Endothelial cell (in vitro differentiated cells): Measurements from ENCODE around the gene MAPKBP1. TPM values are rescaled to one million over a fixed set of nuclear protein-coding genes. Genes with fewer than 3 reads are reported as not detected.
A peak's percentile ranks its signal among the peaks of the same experiment; 100 is the strongest.

Experiments used
- DNase-seq: peaks from one replicate; pipeline ENCODE4 v3.0.0; 2021; ENCODE audit warnings: low spot score
- H3K27ac Mint-ChIP-seq: one replicate; pipeline ENCODE4 v1.8.0; 2021; ENCODE audit warnings: mixed read lengths, inconsistent platforms; ENCODE audit not compliant: unreplicated experiment
- H3K27me3 Mint-ChIP-seq: one replicate; pipeline ENCODE4 v1.8.0; 2021; ENCODE audit warnings: mild to moderate bottlenecking, moderate library complexity, mixed read lengths, inconsistent platforms; ENCODE audit not compliant: unreplicated experiment
- H3K36me3 Mint-ChIP-seq: one replicate; pipeline ENCODE4 v1.8.0; 2021; ENCODE audit warnings: mild to moderate bottlenecking, low read depth, mixed read lengths, inconsistent platforms; ENCODE audit not compliant: unreplicated experiment
- H3K4me1 Mint-ChIP-seq: one replicate; pipeline ENCODE4 v1.8.0; 2021; ENCODE audit warnings: mild to moderate bottlenecking, mixed read lengths, inconsistent platforms; ENCODE audit not compliant: unreplicated experiment
- H3K4me3 Mint-ChIP-seq: one replicate; pipeline ENCODE4 v1.8.0; 2021; ENCODE audit warnings: mild to moderate bottlenecking, mixed read lengths, inconsistent platforms; ENCODE audit not compliant: unreplicated experiment
- H3K9me3 Mint-ChIP-seq: one replicate; pipeline ENCODE4 v1.8.0; 2021; ENCODE audit warnings: mixed read lengths, inconsistent platforms; ENCODE audit not compliant: unreplicated experiment
- CTCF ChIP-seq: fragments of 200-600 bp; sonication (generic); IDR thresholded peaks from one replicate; pipeline ENCODE4 v1.5.0; 2021; ENCODE audit warnings: antibody characterized with exemption; ENCODE audit not compliant: unreplicated experiment
- total RNA-seq: library from RNA; stranded (reverse); fragmentation: NEBNext Ultra II Directional; extraction: Animal tissue kit (Norgen Biotek cat#: 25700); gene quantifications from one replicate; pipeline ENCODE4 v1.2.1, GENCODE V29; 2021; ENCODE audit not compliant: unreplicated experiment

Gene MAPKBP1
- total RNA-seq, 1 donor from 2014 or later, result 36.2 TPM

- DNase-seq, result no peak
- peaks cover 54% of the 10 kb centered on the region for H3K36me3 Mint-ChIP-seq
- no peaks in the 10 kb centered on the region for H3K9me3 Mint-ChIP-seq
- no peak for TF ChIP-seq CTCF
- no peak overlapping the region for H3K4me3 Mint-ChIP-seq
- peaks cover 7% of the 10 kb centered on the region for H3K4me1 Mint-ChIP-seq
- no peak overlapping the region for H3K27ac Mint-ChIP-seq
- H3K27me3 Mint-ChIP-seq, result peaks cover 9% of the 10 kb centered on the region
These were observed 48.2 kb downstream of the MAPKBP1 start for GRCh38 chr15:41822471-41822870.

- Mint-ChIP-seq H3K27ac (no peak overlapping the region), H3K9me3 (no peaks in the 10 kb centered on the region), H3K4me1 (peaks cover 7% of the 10 kb centered on the region), H3K4me3 (no peak overlapping the region), H3K27me3 (peaks cover 8% of the 10 kb centered on the region), H3K36me3 (peaks cover 49% of the 10 kb centered on the region)
- DNase-seq, result no peak
- TF ChIP-seq CTCF, result no peak
These were observed 48.7 kb downstream of the MAPKBP1 start for GRCh38 chr15:41822957-41823356.

GRCh38 chr15:41823502-41823901 is 49.2 kb downstream of the MAPKBP1 start:
- Mint-ChIP-seq H3K36me3 (peaks cover 46% of the 10 kb centered on the region), H3K27me3 (peaks cover 8% of the 10 kb centered on the region), H3K4me1 (peaks cover 10% of the 10 kb centered on the region), H3K27ac (no peak overlapping the region), H3K4me3 (no peak overlapping the region), H3K9me3 (no peaks in the 10 kb centered on the region)
- DNase-seq, result no peak
- TF ChIP-seq CTCF, result no peak

- peaks cover 16% of the 10 kb centered on the region for H3K4me1 Mint-ChIP-seq
- peaks cover 42% of the 10 kb centered on the region for H3K36me3 Mint-ChIP-seq
- no peaks in the 10 kb centered on the region for H3K9me3 Mint-ChIP-seq
- peaks cover 10% of the 10 kb centered on the region for H3K27me3 Mint-ChIP-seq
- peak overlapping the region; percentile 80 for H3K4me3 Mint-ChIP-seq
- no peak for TF ChIP-seq CTCF
- no peak overlapping the region for H3K27ac Mint-ChIP-seq
- no peak for DNase-seq
These were observed 49.9 kb downstream of the MAPKBP1 start for GRCh38 chr15:41824062-41824745.

- H3K36me3 Mint-ChIP-seq, result peaks cover 39% of the 10 kb centered on the region
- no peak for TF ChIP-seq CTCF
These were observed 50.9 kb downstream of the MAPKBP1 start for GRCh38 chr15:41825145-41825544.

More at GRCh38 chr15:41825145-41825544, 50.9 kb downstream of the MAPKBP1 start:
- H3K9me3 Mint-ChIP-seq, result no peaks in the 10 kb centered on the region
- H3K4me3 Mint-ChIP-seq, result no peak overlapping the region
- peaks cover 18% of the 10 kb centered on the region for H3K4me1 Mint-ChIP-seq
- peaks cover 12% of the 10 kb centered on the region for H3K27me3 Mint-ChIP-seq
- no peak overlapping the region for H3K27ac Mint-ChIP-seq
- no peak for DNase-seq
